ENCODE data around the gene MTX1. TPM values are rescaled to one million over a fixed set of nuclear protein-coding genes. Genes with fewer than 3 reads are reported as not detected.
"Not testable (repeated sequence)": the region's sequence is repeated elsewhere in the genome, so short reads cannot be mapped to it uniquely, and the experiment has no call there.

Gene MTX1
- total and polyA plus RNA-seq, 12 donors: 26.7 to 111 (median 45.9) TPM

- peak in 1 of 7 donors; percentile 10 for DNase-seq
- TF ChIP-seq CTCF (IDR thresholded peaks at IDR 0.05) (no peak), POLR2A (IDR thresholded peaks at IDR 0.05) (no peak)
- Histone ChIP-seq H3K27me3 (no peaks in the 10 kb centered on the region), H3K4me3 (no peak overlapping the region), H3K27ac (no peak overlapping the region), H3K4me1 (replicated peaks in 1 of 2) (no peaks in the 10 kb centered on the region), H3K36me3 (replicated peaks in 1 of 2) (no peaks in the 10 kb centered on the region), H3K9me3 (replicated peaks in 1 of 3) (no peaks in the 10 kb centered on the region)
- WGBS, 4 donors: 74 to 88% (median 77%) methylated on average over 3 to 16 of the region's 16 CpGs
- intact Hi-C loops (cut with DNase I): no loop called here
Observed at GRCh38 chr1:155187456-155187891, 21.0 kb upstream of the MTX1 start.

- TF ChIP-seq CTCF (IDR thresholded peaks at IDR 0.05): no peak
- no peak for TF ChIP-seq POLR2A (IDR thresholded peaks at IDR 0.05)
- no peaks in the 10 kb centered on the region for H3K36me3 ChIP-seq (replicated peaks in 1 of 2)
- H3K4me1 ChIP-seq (replicated peaks in 1 of 2): peaks cover 4 to 6% of the 10 kb centered on the region in 2 donors
- H3K27ac ChIP-seq: no peak overlapping the region
- WGBS, 4 donors: 73 to 88% (median 86%) methylated on average over 2 to 14 of the region's 14 CpGs
- no peak overlapping the region for H3K4me3 ChIP-seq
- intact Hi-C loops (cut with DNase I): no loop called here
- peak in 1 of 7 donors; percentile 13 for DNase-seq
- no peaks in the 10 kb centered on the region for H3K27me3 ChIP-seq
- no peaks in the 10 kb centered on the region for H3K9me3 ChIP-seq (replicated peaks in 1 of 3)
Observed at GRCh38 chr1:155188268-155188667, 20.2 kb upstream of the MTX1 start.

GRCh38 chr1:155189926-155190325, 18.6 kb upstream of the MTX1 start:
- intact Hi-C loops (cut with DNase I); H3K36me3 ChIP-seq (replicated peaks in 1 of 2); DNase-seq; H3K27me3 ChIP-seq; H3K4me3 ChIP-seq; H3K9me3 ChIP-seq (replicated peaks in 1 of 3); H3K27ac ChIP-seq: not testable (repeated sequence)
- H3K4me1 ChIP-seq (replicated peaks in 1 of 2): peaks cover 17% of the 10 kb centered on the region in 2 donors
- whole genome bisulfite sequencing, 4 donors: 93 to 94% methylated on average over 19 to 25 of the region's 45 CpGs; no CpG with 5 or more reads in 2 of the 4 donors

GRCh38 chr1:155191904-155192303, 16.6 kb upstream of the MTX1 start:
- Histone ChIP-seq H3K36me3 (replicated peaks in 1 of 2) (no peaks in the 10 kb centered on the region), H3K27me3 (no peaks in the 10 kb centered on the region), H3K4me3 (no peak overlapping the region), H3K4me1 (replicated peaks in 1 of 2) (peaks cover 20 to 36% of the 10 kb centered on the region in 2 donors), H3K27ac (peak overlapping the region in 1 of 5 donors; percentile 91), H3K9me3 (replicated peaks in 1 of 3) (no peaks in the 10 kb centered on the region)
- intact Hi-C loops (cut with DNase I): no loop called here
- WGBS, 4 donors: 86 to 94% (median 91%) methylated on average over 5 to 17 of the region's 17 CpGs
- peak in 1 of 7 donors; percentile 38 for DNase-seq
- TF ChIP-seq POLR2A (IDR thresholded peaks at IDR 0.05): no peak
- no peak for TF ChIP-seq CTCF (IDR thresholded peaks at IDR 0.05)

All from adrenal gland (tissue), 12 donors.